ENCODE data around the gene GSG1L2.

GRCh38 chr17:9828296-9829295, 6.7 kb upstream of the GSG1L2 start:
- no peak for TF ChIP-seq EZH2 (IDR thresholded peaks at IDR 0.05; ENCODE audit: low read length, unreplicated experiment)
- no peak for TF ChIP-seq CTCF (conservative IDR thresholded peaks at IDR 0.05; ENCODE audit: low read depth, low read length)
